Endothelial cell of hepatic sinusoid (primary cell): ENCODE results near the gene DIAPH1.

Experiments used
- in situ Hi-C: cut with HindIII; loops from 2 replicates; pipeline ENCODE4 v1.10.0; 2017; ENCODE audit warnings: low sequenced_read_pairs

DIAPH1 gene

GRCh38 chr5:141640698-141641097, 21.9 kb upstream of the DIAPH1 start:
- in situ Hi-C loops, result no loop called here

GRCh38 chr5:141640051-141640415, 21.2 kb upstream of the DIAPH1 start:
- in situ Hi-C loops, result no loop called here

- in situ Hi-C loops, result no loop called here
Measured at GRCh38 chr5:141639357-141640050, 20.7 kb upstream of the DIAPH1 start.

- in situ Hi-C loops, result no loop called here
Measured at GRCh38 chr5:141638771-141639170, 20.0 kb upstream of the DIAPH1 start.

GRCh38 chr5:141637767-141638419, 19.1 kb upstream of the DIAPH1 start:
- in situ Hi-C loops, result no loop called here

GRCh38 chr5:141637123-141637766, 18.4 kb upstream of the DIAPH1 start:
- in situ Hi-C loops, result no loop called here

GRCh38 chr5:141636413-141637122, 17.8 kb upstream of the DIAPH1 start, which contains the start of the genes HDAC3 and RELL2:
HDAC3 (minus strand) TSS chr5:141636849; CDS start chr5:141636790, 59 bp downstream.
RELL2 (plus strand) TSS chr5:141636997; CDS start chr5:141638226, 1,229 bp downstream.
- in situ Hi-C loops, result no loop called here

- in situ Hi-C loops, result no loop called here
Measured at GRCh38 chr5:141636106-141636412, 17.3 kb upstream of the DIAPH1 start.

GRCh38 chr5:141635646-141636045, 16.8 kb upstream of the DIAPH1 start:
- in situ Hi-C loops, result no loop called here

GRCh38 chr5:141634720-141635119, 15.9 kb upstream of the DIAPH1 start:
- in situ Hi-C loops, result no loop called here

- in situ Hi-C loops, result no loop called here
Measured at GRCh38 chr5:141633871-141634561, 15.2 kb upstream of the DIAPH1 start.

- in situ Hi-C loops, result no loop called here
Measured at GRCh38 chr5:141632650-141633049, 13.8 kb upstream of the DIAPH1 start.

- in situ Hi-C loops, result no loop called here
Measured at GRCh38 chr5:141630570-141631140, 11.9 kb upstream of the DIAPH1 start.

GRCh38 chr5:141628175-141628788, 9.5 kb upstream of the DIAPH1 start:
- in situ Hi-C loops, result no loop called here

GRCh38 chr5:141623611-141624010, 4.8 kb upstream of the DIAPH1 start:
- in situ Hi-C loops, result no loop called here

- in situ Hi-C loops, result no loop called here
Measured at GRCh38 chr5:141623186-141623585, 4.4 kb upstream of the DIAPH1 start.

GRCh38 chr5:141618030-141618803, 583 bp downstream of the DIAPH1 start:
- in situ Hi-C loops, result loop anchor here (5.0 kb wide), 1 partner anchor 34 kb away; the partner anchor contains the start of gene FCHSD1

- in situ Hi-C loops, result loop anchor here (5.0 kb wide), 1 partner anchor 35 kb away; the partner anchor contains the start of gene FCHSD1
Measured at GRCh38 chr5:141617682-141618029, 1.1 kb downstream of the DIAPH1 start.

- in situ Hi-C loops, result loop anchor here (5.0 kb wide), 1 partner anchor 35 kb away; the partner anchor contains the start of gene FCHSD1
Measured at GRCh38 chr5:141617128-141617527, 1.7 kb downstream of the DIAPH1 start.
